NCI-H1092 (cell line): Measurements from ENCODE around the gene RBMX2.
"Not testable (repeated sequence)": the region's sequence is repeated elsewhere in the genome, so short reads cannot be mapped to it uniquely, and the experiment has no call there.

Source experiments
- DNase-seq: peaks from one replicate; lab custom pipeline; 2025; lab: John Stamatoyannopoulos, UW

RBMX2 gene, protein sequence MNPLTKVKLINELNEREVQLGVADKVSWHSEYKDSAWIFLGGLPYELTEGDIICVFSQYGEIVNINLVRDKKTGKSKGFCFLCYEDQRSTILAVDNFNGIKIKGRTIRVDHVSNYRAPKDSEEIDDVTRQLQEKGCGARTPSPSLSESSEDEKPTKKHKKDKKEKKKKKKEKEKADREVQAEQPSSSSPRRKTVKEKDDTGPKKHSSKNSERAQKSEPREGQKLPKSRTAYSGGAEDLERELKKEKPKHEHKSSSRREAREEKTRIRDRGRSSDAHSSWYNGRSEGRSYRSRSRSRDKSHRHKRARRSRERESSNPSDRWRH

DNA sequence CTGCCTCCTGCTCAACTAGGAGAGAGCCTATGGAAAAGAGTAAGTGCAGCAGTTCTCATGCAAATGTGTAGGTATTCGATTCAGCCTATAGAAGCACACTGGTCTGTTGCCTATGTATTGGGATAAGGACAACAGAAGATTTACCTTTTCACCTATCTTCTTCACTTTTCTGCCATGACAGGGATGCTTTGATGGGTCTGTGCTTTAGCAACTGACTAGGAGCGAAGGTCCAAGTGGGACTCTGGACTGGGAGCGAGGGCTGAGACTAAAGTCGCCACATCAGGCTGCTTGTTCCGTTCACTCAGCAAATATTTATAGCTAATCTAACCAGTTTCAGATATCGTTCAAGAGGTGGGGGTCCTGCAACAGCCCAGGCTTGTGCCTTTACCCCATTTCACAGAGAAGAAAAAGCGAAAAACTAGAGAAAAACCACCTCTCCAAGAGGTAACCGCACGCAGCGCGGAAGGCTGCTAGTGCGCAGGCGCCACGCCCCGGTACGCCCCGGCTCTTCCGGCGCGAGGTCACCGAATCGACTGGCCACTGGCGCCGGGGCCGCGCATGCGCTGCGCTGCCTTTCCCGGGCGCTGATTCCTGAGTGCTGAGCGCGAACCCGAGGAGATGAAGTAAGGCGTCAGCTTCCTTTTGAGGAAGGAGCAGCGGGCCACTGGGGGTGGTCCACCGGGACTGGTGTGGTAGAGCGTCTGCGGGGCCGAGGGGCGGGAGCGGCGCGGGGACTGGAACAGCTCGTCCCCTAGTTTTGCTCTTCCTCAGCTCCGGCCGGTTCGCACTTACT, at the start of gene RBMX2:
Gene RBMX2 (plus strand): TSS at position 573 of the 793 bp plus-strand sequence. CDS start 46 bp downstream, at position 619.
- peak; percentile 70 for DNase-seq

DNA sequence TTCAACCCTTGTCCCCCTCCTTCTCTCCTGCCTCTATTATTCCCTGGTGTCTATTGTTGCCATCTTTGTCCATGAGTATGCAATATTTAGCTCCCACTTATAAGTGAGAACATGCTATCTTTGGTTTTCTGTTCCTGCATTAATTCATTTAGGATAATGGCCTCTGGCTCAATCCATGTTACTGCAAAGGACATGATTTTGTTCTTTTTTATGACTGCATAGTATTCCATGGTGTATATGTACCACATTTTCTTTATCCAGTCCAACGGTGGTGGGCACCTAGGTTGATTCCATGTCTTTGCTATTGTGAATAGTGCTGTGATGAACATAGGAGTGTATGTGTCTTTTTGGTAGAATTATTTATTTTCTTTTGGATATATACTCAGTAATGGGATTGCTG, 49.7 kb upstream of the RBMX2 start:
- not testable (repeated sequence) for DNase-seq

DNA sequence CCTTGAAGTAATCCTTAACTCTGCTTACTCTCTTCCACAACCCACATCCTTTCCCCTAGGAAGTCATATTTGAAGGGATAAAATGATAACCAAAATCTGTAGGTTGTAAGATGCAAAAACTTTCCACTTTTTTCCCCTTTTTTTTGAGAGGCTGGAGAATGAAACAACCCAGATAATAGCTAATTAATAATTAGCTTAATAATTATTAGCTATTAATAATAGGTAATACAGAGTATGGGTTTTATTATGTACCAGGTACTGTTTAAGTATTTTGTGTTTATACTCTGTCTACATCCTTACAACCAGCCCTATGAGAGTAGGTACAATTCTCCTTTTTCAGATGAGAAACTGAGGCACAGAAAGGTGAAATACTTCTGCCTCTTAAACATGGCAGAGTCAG, 25.7 kb upstream of the RBMX2 start:
- no peak for DNase-seq

DNA sequence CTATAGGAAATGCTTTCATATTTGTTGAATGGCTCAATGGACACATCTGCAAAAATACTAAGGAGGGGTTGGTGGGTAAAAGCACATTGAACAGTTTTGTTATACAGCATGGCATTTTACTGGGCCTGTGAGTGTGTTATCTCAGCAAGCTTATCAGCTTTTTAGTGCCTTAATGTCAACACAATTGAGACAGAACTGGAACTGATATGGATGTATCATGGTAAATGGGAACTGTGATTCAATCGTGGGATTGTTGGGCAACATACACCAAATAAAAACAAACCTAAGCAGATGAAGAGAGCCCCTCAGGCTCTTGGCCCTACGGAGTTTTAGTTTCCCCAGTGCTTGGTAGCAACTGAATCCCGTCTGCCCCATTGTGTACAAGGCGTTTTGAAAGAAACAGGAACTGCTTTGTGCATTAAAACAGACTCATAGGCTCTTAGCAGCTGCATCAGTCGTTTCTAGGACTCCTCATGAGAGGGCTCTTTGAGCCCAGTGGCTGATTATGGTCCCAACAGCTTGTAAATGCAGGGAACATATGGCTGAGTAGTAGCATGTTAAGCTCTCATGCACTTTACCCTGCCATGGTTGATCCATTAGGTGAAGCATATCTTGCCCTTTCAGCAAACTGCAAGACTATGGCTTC, 23.6 kb upstream of the RBMX2 start:
- DNase-seq = no peak

DNA sequence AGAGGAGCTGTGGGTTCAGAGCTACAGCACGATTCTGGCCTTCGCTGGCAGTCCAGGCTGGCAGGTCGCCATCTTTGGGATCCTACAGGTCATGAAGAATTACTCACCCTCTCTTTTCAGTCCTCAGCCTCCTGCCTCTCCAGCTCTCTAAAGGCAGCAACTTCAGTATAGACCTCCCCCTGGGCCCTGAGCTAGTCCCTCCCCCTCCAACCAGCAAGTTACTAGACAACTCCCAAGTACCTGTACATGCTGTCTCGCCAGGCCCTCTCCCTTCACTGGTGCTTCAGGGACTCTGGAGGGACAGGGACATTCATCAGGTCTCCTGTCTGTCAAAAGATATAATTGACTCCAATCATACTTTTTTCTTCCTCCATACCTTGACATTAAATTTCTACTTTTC, 16.3 kb upstream of the RBMX2 start, which contains the start of gene GPR119:
Gene GPR119 (minus strand): TSS at position 155 of the 400 bp plus-strand sequence. CDS start 227 bp downstream, outside the sequence.
- no peak for DNase-seq

DNA sequence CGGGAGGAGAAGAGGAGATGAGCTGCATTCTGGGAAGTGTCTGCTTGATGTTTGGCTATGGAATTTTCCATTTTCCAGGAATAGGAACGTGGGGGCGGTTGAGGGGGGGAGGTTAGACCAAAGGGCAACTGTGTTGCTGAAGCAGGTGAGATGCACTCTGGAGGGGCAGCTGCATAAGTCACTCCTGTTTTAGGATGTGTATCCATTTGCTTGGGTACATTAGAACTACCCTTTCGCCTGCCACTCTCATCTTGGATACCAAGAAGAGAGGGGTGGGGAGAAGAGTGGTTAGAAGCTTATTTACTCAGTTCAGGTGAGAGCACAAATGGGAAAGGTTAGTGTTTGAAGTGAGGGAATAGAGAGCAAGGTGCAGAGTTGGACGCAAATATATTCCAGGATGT, 15.4 kb upstream of the RBMX2 start:
- no peak for DNase-seq

DNA sequence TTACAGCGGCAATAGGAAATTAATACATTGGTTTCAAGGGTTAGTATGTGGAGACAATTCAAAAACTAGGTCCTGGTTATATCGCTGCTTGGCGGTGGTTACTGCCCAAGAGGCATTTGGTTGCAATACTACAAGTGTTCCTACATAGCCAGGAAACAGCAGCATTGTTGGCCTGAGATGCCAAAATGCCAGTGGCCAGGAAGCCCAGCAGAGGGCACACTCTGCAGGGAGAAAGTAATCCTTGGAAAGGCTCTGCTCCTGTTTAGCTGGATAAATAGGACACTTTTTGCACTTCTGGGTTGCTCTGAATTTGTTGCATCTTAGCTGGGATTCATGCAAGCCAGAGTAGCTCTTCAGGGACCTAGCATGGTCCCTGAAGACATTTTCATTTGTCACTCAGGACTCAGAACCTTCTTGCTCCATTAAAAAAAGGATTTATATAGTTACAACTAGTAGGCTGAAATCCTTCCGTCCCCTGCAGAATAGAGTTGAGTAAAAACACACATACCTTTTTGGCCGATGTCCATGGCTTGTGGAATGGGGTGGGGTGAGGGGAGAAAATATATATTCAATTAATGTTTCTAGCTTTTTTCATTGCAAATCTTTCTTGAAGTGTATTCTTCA, 8.2 kb upstream of the RBMX2 start:
- peak; percentile 8 for DNase-seq

DNA sequence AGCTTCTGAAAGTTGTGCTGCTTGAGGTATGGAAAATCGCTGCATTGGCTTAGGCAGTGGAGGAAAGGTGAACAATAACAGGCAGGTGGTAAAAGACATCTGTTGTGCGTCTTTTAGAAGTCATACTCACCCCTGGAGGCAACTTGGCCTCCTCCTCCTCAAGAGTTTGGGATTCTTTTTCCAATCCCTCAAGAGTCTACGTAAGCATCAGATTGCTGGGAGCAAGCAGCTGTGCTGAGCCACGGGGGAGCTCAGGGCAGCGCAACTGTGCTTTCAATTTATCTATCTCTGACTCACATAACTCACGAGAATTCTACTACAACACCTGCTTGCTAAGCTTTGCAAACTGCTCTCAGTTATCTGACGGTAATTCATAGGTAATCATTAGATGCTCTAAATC, 6.4 kb upstream of the RBMX2 start:
- DNase-seq = no peak

GRCh38 chrX:130402208-130402684, 459 bp downstream of the RBMX2 start:
- DNase-seq = no peak

DNA sequence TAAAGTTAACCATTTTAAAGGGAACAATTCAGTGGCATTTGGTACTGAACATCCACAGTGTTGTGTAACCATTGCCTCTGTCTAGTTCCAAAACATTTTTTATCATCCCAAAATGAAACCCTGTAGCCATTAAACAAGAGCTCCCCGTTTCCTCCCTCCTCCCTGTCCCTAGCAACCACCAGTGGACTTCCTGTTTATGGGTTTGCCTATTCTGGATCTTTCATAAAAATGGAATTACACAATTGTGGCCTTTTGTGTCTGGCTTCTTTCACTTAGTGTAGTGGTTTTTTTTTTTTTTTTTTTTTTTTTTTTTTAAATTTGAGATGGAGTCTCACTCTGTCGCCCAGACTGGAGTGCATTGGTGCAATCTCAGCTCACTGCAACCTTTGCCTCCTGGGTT, 11.6 kb downstream of the RBMX2 start:
- no peak for DNase-seq

DNA sequence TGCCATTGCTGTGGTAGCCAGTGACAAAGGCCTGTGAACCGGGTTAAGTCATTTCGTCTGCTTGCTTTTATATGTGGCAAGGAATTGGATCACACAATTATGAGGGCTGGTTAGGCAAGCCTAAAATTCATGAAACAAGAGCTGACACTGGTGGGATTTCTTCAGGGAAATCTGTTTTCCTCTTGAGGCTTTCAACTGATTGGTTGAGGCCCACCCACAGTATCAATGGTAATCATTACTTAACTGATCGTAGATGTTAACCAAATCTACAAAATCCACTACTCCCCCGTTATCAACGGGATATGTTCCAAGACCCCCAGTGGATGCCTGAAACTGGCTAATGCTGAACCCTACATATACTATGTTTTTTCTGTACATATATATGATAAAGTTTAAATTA, 13.0 kb downstream of the RBMX2 start:
- no peak for DNase-seq

DNA sequence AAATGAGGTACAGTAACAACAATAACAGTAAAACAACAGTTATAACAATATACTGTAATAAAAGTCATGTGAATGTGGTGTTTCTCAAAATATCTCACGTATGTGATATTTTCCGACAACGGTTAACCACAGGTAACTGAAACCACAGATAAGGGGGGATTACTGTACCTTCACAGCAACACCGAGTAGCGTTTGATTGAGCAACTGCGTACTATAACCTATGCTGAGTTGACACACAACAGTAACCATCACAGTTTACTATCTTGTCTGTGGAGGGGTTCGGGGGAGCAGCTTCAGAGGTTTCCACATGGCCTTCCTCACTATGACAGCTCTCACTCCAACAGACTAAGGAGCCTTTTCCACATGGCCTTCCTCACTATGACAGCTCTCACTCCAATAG, 13.4 kb downstream of the RBMX2 start:
- no peak for DNase-seq

- DNase-seq = no peak
Measured at GRCh38 chrX:130416785-130417184, 15.0 kb downstream of the RBMX2 start.

GRCh38 chrX:130418066-130418465, 16.3 kb downstream of the RBMX2 start:
- DNase-seq = no peak

DNA sequence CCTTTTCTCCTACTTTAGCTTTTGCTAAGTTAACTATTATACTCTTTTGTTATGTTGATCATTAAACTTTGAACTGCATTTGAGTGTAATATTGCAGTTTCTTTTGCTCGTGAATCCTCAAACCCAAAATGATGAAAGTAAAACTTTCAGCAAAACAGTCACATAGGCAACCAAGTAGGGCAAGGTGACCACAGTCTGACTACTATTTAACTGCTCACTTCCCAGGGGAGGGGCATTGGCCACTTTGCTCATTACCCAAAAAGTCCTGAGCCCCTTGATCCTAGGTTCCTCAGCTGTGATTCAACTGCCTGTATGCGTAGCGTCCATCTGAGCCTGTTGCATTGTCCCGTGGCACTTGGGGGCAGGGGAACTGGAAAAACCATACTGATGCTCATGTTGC, 17.0 kb downstream of the RBMX2 start:
- DNase-seq = no peak

DNA sequence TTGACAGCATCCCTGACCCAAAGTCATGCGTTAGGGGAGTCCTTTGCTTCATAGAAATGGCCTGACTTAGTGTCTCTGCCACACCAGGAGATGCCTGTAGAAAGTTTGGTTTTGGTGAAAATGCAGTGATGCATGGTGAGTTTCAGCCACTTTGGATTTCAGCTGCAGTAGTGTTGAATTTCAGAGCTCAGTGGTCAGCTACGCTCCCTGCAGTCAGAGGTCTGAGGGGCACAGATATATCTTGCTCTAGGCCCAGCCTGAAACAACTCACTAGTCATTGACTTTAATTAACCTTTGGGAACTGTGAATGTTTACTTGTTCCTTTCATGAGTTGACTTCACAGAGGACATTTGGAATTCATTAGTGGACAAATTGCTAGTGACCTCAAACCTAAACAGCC, 17.5 kb downstream of the RBMX2 start:
- DNase-seq = no peak

GRCh38 chrX:130426531-130426930, 24.7 kb downstream of the RBMX2 start:
- DNase-seq = no peak

DNA sequence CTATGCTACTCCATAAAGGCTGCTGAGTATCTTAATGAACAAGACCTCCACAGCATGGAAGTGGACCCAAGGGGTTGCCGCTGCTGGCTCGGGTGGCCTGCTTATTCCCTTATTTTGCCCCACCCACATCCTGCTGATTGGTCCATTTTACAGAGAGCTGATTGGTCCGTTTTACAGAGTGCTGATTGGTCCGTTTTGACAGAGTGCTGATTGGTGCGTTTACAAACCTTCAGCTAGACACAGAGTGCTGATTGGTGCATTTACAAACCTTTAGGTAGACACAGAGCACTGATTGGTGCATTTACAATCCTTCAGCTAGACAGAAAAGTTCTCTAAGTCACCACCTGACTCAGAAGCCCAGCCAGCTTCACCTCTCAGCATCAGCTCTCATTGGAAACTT, 27.4 kb downstream of the RBMX2 start:
- DNase-seq = not testable (repeated sequence)

DNA sequence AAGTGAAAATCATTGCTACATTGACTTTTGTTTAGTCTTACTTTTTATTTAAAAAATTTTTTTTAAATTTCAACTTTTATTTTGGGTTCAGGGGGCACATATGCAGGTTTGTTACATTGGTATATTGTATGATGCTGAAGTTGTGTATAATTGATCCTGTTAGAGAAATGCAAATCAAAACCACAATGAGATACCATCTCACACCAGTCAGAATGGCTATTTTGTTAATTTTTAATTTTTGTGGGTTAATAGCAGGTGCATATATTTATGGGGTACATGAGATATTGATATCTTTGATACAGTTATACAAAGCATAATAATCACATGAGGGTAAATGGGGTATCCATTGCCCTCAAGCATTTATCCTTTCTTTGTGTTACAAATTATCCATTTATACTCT, 34.1 kb downstream of the RBMX2 start:
- DNase-seq = no peak

DNA sequence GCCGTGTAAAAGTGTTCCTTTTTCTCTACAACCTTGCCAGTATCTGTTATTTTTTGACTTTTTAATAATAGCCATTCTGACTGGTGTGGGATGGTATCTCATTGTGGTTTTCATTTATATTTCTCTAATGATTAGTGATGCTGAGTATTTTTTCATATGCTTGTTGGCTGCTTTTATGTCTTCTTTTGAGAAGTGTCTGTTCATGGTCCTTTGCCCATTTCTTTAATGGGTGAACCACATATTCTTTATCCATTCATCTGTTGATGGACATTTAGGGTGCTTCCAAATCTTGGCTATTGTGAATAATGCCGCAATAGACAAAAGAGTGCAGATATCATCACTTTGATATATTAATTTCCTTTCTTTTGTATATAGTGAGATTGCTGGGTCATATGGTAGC, 36.2 kb downstream of the RBMX2 start:
- not testable (repeated sequence) for DNase-seq

- DNase-seq = no peak
Measured at GRCh38 chrX:130443875-130444274, 42.1 kb downstream of the RBMX2 start.

- DNase-seq = no peak
Measured at GRCh38 chrX:130444641-130445336, 43.0 kb downstream of the RBMX2 start.
